A549 (cell line): ENCODE results near the gene KIFC1. TPM values are rescaled to one million over a fixed set of nuclear protein-coding genes. Genes with fewer than 3 reads are reported as not detected.

ENCODE experiments used
- ATAC-seq, 2 experiments: fragments of 200-7000 bp in 1 of 2; fragments of >200 bp in 1 of 2; cut with Nextera tagmentation in 1 of 2; cut with Tn5 transposase in 1 of 2; 3 replicates each; pipeline versions ENCODE4 v1.8.0 to v1.9.1; 2018 to 2020; ENCODE audit warnings: mild to moderate bottlenecking in 1 of 2, moderate library complexity in 1 of 2
- CTCF ChIA-PET: fragments of 300-600 bp; sonication (Branson Sonifier 250); formaldehyde crosslinking; extraction: SDS; loops from one replicate; lab custom pipeline; 2021; ENCODE audit warnings: antibody characterized with exemption, inconsistent platforms; lab: Yijun Ruan, JAX
- POLR2A ChIA-PET: fragments of 350-600 bp; formaldehyde crosslinking; extraction: SDS; loops from one replicate; lab custom pipeline; 2021; ENCODE audit warnings: antibody characterized with exemption, inconsistent platforms; lab: Yijun Ruan, JAX
- DNase-seq, 2 experiments: peaks; one replicate each; pipeline versions ENCODE4 v3.0.0 to v3.0.0-alpha.2; 2011 to 2016; ENCODE audit warnings: low read depth in 1 of 2, low spot score in 1 of 2
- FAIRE-seq: peaks from 2 replicates; lab custom pipeline; 2011; peaks lifted over from hg19 to GRCh38; lab: Jason Lieb, UNC
- H3K27ac ChIP-seq, 2 experiments: fragments of >200 bp; sonication (Bioruptor Twin); formaldehyde crosslinking; 3 replicates each; pipeline ENCODE4 v1.5.1; 2016 to 2017
- H3K4me1 ChIP-seq: fragments of >200 bp; sonication (Bioruptor Twin); formaldehyde crosslinking; 3 replicates; pipeline ENCODE4 v1.6.1; 2016
- H3K4me2 ChIP-seq: fragments of >200 bp; sonication (Bioruptor Twin); formaldehyde crosslinking; 3 replicates; pipeline ENCODE4 v1.6.1; 2016
- H3K4me3 ChIP-seq: fragments of >200 bp; sonication (Bioruptor Twin); formaldehyde crosslinking; 3 replicates; pipeline ENCODE4 v1.5.1; 2016
- H3K9me3 ChIP-seq: fragments of >200 bp; sonication (Bioruptor Twin); formaldehyde crosslinking; 3 replicates; pipeline ENCODE4 v1.6.1; 2016
- BCL3 ChIP-seq: fragments of >200 bp; sonication (Bioruptor Twin); formaldehyde crosslinking; IDR thresholded peaks from 3 replicates; pipeline ENCODE4 v1.6.1; 2016
- CTCF ChIP-seq: fragments of >200 bp; sonication (Bioruptor Twin); formaldehyde crosslinking; IDR thresholded peaks from 3 replicates; pipeline ENCODE4 v1.5.1; 2016
- EP300 ChIP-seq, 2 experiments: fragments of >200 bp; sonication (Bioruptor Twin); formaldehyde crosslinking; IDR thresholded peaks; 2 replicates in 1 of 2; 3 replicates in 1 of 2; pipeline ENCODE4 v1.6.1; 2016 to 2017
- ESRRA ChIP-seq: fragments of 150-350 bp; IDR thresholded peaks from 2 replicates; pipeline ENCODE4 v1.6.1; 2014; ENCODE audit warnings: mild to moderate bottlenecking, low read length, borderline replicate concordance
- HES2 ChIP-seq: fragments of >200 bp; sonication (Bioruptor Twin); formaldehyde crosslinking; IDR thresholded peaks from 2 replicates; pipeline ENCODE4 v1.6.1; 2016
- NPAS2 ChIP-seq: fragments of 250-450 bp; sonication (Bioruptor Pico); IDR thresholded peaks from 2 replicates; pipeline ENCODE4 v1.8.0; 2022; ENCODE audit warnings: mild to moderate bottlenecking, moderate library complexity, borderline replicate concordance
- NR3C1 ChIP-seq: fragments of >200 bp; sonication (Bioruptor Twin); formaldehyde crosslinking; IDR thresholded peaks from 3 replicates; pipeline ENCODE4 v1.6.1; 2017
- RAD21 ChIP-seq, 2 experiments: fragments of >200 bp in 1 of 2; sonication (Bioruptor Twin) in 1 of 2; formaldehyde crosslinking in 1 of 2; IDR thresholded peaks in 1 of 2; conservative IDR thresholded peaks in 1 of 2; 2 replicates in 1 of 2; 3 replicates in 1 of 2; pipeline ENCODE4 v1.6.1; 2012 to 2018; ENCODE audit warnings: inconsistent platforms in 1 of 2
- TP53 ChIP-seq: fragments of 250-450 bp; sonication (Bioruptor Pico); IDR thresholded peaks from 2 replicates; pipeline ENCODE4 v1.5.0; 2021; ENCODE audit warnings: mild to moderate bottlenecking, moderate library complexity
- USF2 ChIP-seq: fragments of 450-650 bp; IDR thresholded peaks from 2 replicates; pipeline ENCODE4 v1.6.1; 2014; ENCODE audit warnings: antibody characterized with exemption
- ZNF302 ChIP-seq: fragments of 250-450 bp; sonication (Bioruptor Pico); IDR thresholded peaks from 2 replicates; pipeline ENCODE4 v1.9.0; 2021; ENCODE audit warnings: inconsistent platforms, mild to moderate bottlenecking, moderate library complexity
- WGBS: methylation state at CpG from one replicate; pipeline ENCODE4 v1.1.6; 2017; ENCODE audit errors: missing lambda C conversion rate; 5-methylcytosine and 5-hydroxymethylcytosine counted together
- polyA plus RNA-seq, 4 experiments: library from polyadenylated mRNA; depleted of rRNA in 3 of 4; stranded (reverse); fragments of >200 nt; fragmentation: RNase III in 1 of 4; extraction: RNeasy Plus Mini Kit Qiagen cat#74134 plus additional on column Dnase treatment in 1 of 4; gene quantifications; 2 replicates in 3 of 4; 3 replicates in 1 of 4; pipeline ENCODE4 v1.2.3, GENCODE V29; 2011 to 2017
- TF ChIP-seq, protein P1 (sequence below): fragments of 200-600 bp; sonication (generic); IDR thresholded peaks from 2 replicates; pipeline ENCODE4 v1.6.1; 2016; ENCODE audit warnings: antibody characterized with exemption, mild to moderate bottlenecking, moderate library complexity
- TF ChIP-seq, protein P2 (sequence below): IDR thresholded peaks from 2 replicates; pipeline ENCODE4 v1.6.1; 2012
- TF ChIP-seq, protein P3 (sequence below): fragments of 150-350 bp; IDR thresholded peaks from 2 replicates; pipeline ENCODE4 v1.6.1; 2014; ENCODE audit warnings: low read depth, mild to moderate bottlenecking, low read length

KIFC1 gene
- polyA plus RNA-seq, 2 of the 4 experiments (the other 2 are of a cell fraction): 23.9 to 30.5 TPM

DNA sequence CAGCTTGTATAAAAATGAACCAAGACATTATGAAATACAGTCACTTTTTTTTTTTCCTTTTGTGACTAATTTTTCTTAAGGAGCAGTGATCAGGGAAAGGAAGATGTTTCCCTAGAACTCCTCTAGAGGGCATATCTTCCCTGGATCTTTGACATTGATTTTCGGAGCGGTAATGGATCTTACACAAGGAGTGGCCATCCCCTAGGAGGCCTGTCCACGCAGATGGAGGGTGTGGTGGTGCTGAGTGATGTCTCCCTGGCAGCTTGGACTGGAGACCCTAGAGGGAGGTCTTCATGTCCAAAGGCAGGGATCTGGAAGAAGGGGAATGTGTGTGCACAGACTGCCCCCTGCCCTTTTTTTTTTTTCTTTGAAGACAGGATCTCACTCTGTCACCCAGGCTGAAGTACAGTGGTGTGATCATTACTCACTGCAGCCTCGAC is 7.0 kb upstream of the KIFC1 start:
- ChIA-PET POLR2A (interaction anchor here (0.6 kb wide), 1 partner anchor 218 kb away, joined by 3 read pairs; no protein-coding TSS in a partner anchor), CTCF (interaction anchor here (0.6 to 4.6 kb wide), 13 partner anchors 8 to 246 kb away, joined by 3 to 21 read pairs (median 3); no protein-coding TSS in a partner anchor)
- DNase-seq (peak; percentile 64 to 69), FAIRE-seq (no peak), ATAC-seq (peak; percentile 84 to 91)
- TF ChIP-seq CTCF: peak; percentile 37
- TF ChIP-seq RAD21 (conservative IDR thresholded peaks at IDR 0.05 in 1 of 2, IDR thresholded peaks at IDR 0.05 in 1 of 2): peak in 1 of 2 experiments; percentile 21; a peak in 1 of 5 replicates
- TF ChIP-seq, protein P1, sequence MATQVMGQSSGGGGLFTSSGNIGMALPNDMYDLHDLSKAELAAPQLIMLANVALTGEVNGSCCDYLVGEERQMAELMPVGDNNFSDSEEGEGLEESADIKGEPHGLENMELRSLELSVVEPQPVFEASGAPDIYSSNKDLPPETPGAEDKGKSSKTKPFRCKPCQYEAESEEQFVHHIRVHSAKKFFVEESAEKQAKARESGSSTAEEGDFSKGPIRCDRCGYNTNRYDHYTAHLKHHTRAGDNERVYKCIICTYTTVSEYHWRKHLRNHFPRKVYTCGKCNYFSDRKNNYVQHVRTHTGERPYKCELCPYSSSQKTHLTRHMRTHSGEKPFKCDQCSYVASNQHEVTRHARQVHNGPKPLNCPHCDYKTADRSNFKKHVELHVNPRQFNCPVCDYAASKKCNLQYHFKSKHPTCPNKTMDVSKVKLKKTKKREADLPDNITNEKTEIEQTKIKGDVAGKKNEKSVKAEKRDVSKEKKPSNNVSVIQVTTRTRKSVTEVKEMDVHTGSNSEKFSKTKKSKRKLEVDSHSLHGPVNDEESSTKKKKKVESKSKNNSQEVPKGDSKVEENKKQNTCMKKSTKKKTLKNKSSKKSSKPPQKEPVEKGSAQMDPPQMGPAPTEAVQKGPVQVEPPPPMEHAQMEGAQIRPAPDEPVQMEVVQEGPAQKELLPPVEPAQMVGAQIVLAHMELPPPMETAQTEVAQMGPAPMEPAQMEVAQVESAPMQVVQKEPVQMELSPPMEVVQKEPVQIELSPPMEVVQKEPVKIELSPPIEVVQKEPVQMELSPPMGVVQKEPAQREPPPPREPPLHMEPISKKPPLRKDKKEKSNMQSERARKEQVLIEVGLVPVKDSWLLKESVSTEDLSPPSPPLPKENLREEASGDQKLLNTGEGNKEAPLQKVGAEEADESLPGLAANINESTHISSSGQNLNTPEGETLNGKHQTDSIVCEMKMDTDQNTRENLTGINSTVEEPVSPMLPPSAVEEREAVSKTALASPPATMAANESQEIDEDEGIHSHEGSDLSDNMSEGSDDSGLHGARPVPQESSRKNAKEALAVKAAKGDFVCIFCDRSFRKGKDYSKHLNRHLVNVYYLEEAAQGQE: no peak
- Histone ChIP-seq H3K4me2 (no peak overlapping the region; the same call in 2 of the 3 replicates), H3K4me1 (no peaks in the 10 kb centered on the region), H3K9me3 (no peaks in the 10 kb centered on the region), H3K4me3 (no peak overlapping the region), H3K27ac (no peak overlapping the region)
- 0% methylated on average over 4 of the region's 4 CpGs for WGBS

DNA sequence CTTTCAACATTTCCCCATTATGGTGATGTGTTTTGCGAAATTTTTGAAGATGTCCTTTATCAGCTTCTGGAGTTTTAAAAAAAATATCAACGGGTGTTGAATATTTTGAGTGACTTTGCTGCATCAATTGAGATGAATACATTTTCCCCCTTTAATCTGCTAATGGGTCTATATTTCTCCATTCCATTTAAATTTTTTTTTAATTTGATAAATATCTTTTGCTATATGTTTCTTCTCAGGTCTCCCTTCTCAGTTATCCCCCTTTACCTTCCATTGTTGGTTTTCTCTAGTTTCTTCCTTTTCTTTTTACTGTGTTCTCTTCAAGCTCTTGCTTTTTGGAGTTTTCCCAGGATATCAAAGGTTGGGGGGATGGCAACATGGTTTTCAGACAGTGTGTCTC is 1.4 kb upstream of the KIFC1 start:
- WGBS: 85% methylated on average over 2 of the region's 2 CpGs
- ATAC-seq: no peak
- Histone ChIP-seq H3K27ac (peak overlapping the region in 1 of 2 experiments; percentile 87; a peak in 2 of 6 replicates), H3K4me1 (peaks cover 26% of the 10 kb centered on the region), H3K9me3 (no peaks in the 10 kb centered on the region), H3K4me2 (no peak overlapping the region), H3K4me3 (no peak overlapping the region)
- POLR2A ChIA-PET: no interaction called here
- no peak for DNase-seq
- CTCF ChIA-PET: interaction anchor here (0.9 to 3.1 kb wide), 9 partner anchors 11 to 113 kb away, joined by 3 to 24 read pairs (median 4); no protein-coding TSS in a partner anchor
- FAIRE-seq: no peak
- TF ChIP-seq USF2: no peak
- no peak for TF ChIP-seq BCL3
- no peak for TF ChIP-seq NR3C1
- TF ChIP-seq NPAS2 (CRISPR knock-in tag): no peak
- TF ChIP-seq, protein P2, sequence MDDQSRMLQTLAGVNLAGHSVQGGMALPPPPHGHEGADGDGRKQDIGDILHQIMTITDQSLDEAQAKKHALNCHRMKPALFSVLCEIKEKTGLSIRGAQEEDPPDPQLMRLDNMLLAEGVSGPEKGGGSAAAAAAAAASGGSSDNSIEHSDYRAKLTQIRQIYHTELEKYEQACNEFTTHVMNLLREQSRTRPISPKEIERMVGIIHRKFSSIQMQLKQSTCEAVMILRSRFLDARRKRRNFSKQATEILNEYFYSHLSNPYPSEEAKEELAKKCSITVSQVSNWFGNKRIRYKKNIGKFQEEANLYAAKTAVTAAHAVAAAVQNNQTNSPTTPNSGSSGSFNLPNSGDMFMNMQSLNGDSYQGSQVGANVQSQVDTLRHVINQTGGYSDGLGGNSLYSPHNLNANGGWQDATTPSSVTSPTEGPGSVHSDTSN: no peak
- TF ChIP-seq, protein P1: no peak
- no peak for TF ChIP-seq HES2
- TF ChIP-seq EP300 (IDR thresholded peaks at IDR 0.05): no peak
- TF ChIP-seq ZNF302 (CRISPR knock-in tag): no peak
- TF ChIP-seq ESRRA: no peak
- TF ChIP-seq TP53: no peak
- TF ChIP-seq, protein P3, sequence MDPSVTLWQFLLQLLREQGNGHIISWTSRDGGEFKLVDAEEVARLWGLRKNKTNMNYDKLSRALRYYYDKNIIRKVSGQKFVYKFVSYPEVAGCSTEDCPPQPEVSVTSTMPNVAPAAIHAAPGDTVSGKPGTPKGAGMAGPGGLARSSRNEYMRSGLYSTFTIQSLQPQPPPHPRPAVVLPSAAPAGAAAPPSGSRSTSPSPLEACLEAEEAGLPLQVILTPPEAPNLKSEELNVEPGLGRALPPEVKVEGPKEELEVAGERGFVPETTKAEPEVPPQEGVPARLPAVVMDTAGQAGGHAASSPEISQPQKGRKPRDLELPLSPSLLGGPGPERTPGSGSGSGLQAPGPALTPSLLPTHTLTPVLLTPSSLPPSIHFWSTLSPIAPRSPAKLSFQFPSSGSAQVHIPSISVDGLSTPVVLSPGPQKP: no peak
